Subcutaneous adipose tissue (tissue), 4 donors: ENCODE data around the gene ASS1. TPM values are rescaled to one million over a fixed set of nuclear protein-coding genes. Genes with fewer than 3 reads are reported as not detected.

Experiments used
- total RNA-seq, 4 donors: library from RNA; depleted of rRNA; stranded (reverse); fragments of >200 nt; gene quantifications; one replicate each; pipeline ENCODE4 v1.1.0, GENCODE V29; 2016
- TF ChIP-seq, protein P1 (sequence below): fragments of 450-650 bp; IDR thresholded peaks from one replicate; pipeline ENCODE4 v1.5.1; 2016; ENCODE audit warnings: low read depth, mild to moderate bottlenecking, control low read depth, antibody characterized with exemption, moderate library complexity

The ASS1 gene
- total RNA-seq, 4 donors from 2014 or later: 302 to 485 (median 393) TPM

DNA sequence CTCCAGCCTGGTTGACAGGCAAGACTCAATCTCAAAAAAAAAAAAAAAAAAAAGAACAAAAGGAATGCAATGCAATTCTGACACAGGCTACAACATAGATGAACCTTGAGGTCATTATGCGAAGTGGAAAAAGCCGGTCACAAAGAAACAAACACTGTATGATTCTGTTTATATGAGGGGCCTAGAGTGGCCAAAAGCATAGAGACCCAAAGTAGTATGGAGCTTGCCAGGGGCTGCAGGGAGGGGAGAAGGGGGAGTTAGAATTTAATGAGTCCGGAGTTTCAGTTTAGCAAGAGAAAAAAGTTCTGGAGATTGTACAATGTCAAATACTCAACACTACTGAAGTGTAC is 33.2 kb upstream of the ASS1 start:
- TF ChIP-seq, protein P1, sequence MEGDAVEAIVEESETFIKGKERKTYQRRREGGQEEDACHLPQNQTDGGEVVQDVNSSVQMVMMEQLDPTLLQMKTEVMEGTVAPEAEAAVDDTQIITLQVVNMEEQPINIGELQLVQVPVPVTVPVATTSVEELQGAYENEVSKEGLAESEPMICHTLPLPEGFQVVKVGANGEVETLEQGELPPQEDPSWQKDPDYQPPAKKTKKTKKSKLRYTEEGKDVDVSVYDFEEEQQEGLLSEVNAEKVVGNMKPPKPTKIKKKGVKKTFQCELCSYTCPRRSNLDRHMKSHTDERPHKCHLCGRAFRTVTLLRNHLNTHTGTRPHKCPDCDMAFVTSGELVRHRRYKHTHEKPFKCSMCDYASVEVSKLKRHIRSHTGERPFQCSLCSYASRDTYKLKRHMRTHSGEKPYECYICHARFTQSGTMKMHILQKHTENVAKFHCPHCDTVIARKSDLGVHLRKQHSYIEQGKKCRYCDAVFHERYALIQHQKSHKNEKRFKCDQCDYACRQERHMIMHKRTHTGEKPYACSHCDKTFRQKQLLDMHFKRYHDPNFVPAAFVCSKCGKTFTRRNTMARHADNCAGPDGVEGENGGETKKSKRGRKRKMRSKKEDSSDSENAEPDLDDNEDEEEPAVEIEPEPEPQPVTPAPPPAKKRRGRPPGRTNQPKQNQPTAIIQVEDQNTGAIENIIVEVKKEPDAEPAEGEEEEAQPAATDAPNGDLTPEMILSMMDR: no peak

DNA sequence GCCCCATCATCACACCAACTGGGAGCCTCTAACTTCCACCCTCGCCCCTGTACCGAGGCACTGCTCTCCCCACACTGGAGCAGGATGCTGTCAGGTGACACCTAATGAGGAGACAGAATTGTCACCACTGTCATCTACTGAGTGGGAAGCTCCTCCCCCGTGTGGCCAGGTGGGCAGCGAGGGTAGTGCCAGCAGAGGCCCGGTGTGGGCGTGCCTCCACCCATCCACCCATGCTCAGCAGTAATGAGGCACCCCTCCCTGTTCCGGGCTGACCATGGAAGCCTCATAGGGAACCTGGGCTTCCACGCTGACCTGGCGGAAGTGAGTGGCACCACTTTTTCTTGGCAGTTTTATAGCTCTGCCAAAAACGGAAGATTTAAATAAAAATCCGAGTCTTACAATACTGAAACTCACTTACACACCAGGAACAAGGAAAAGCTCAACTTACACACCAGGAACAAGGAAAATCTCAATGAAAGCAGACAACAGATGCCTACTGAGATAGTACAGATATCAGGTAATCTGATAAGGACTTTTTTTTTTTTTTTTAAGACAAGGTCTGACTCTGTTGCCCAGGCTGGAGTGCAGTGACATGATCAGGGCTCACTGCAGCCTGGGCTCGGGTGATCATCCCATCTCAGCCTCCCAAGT is 30.6 kb upstream of the ASS1 start:
- TF ChIP-seq, protein P1: no peak

DNA sequence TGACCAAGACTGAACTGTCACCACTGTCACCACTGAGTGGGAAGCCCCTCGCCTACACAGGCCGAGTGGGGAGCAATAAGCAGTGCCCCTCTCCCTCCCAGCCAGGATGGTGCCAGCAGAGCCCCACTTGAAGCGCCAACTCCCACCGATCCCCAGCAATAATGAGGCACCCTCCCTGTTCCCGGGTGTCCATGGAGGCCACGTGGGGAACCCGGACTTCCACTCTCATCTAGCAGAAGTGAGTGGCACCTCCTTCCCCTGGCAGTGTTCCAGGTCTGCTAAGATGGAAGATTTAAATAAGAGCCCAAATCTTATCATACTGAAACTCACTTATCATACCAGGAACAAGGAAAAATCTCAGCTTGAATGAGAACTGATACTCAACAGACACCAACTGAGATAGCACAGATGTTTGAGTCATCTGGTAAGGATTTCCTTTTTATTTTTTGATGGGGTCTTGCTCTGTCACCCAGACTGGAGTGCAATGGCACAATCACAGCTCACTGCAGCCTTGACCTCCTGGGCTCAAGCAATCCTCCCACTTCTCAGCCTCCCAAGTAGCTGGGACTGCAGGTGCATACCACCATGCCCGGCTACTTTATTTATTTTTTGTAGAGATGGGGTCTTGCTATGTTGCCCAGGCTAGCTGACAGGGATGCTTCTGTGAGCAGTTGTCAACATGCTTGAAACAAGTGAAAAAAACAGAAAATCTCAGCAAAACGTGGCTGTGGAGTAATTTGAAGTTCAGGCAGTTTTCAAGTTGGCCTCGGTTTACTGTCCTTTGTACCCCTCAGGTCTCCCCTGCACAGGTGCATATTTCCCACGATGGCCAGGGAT is 29.6 kb upstream of the ASS1 start:
- TF ChIP-seq, protein P1: no peak

DNA sequence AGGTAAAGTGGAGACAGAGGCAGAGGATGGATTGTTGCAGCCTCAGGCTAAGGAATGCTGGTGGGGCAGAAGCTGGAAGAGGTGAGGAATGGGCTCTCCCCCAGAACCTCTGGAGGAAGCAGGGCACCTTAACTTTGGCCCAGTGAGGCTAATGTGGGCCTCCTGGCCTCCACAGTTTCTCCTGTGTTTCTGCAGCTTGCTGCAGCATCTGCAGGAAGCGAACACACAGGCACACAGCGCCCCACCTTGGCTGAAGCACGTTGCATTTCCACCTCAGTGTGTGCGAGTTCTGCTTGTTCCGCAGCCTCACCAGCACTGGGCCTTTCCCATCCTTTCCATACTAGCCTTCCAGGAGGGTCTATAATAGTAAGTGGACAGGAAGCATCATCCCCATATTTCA is 27.2 kb upstream of the ASS1 start:
- TF ChIP-seq, protein P1: no peak

DNA sequence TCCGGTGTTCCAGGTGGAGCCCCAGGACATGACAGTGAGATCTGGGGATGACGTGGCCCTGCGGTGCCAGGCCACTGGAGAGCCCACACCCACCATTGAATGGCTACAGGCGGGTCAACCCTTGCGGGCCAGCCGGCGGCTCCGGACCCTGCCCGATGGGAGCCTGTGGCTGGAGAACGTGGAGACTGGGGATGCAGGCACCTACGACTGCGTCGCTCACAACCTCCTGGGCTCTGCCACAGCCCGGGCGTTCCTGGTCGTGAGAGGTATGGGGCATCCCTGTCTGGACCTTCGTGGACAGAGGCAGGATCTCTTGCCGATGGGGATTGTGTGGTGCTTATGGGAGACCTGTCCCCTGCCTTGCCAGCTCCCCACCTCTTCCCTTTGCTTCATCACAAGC is 26.0 kb upstream of the ASS1 start:
- TF ChIP-seq, protein P1: no peak

DNA sequence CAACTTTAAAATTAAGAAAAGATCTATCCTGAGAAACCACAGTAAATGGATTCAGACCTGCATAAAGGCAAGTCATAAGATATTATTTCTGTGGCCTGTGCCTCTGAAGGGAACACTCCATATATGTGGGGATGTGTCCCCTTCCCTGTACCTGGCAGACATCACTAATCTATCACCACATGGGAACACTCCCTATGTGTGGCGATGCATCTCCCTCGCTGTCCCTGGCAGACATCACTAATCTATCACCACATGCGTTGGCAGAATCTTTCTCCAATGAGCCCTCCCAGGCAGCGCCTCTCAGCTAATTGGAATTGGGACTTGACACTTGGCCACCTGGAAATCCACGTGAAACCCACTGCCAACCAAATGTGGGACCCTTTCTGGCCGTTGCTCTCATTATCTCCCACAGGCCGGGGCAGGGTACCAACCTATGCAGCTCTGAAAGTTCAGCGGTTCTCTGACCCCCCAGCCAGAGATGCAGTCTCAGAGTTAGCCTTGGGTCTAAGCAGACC is 25.2 kb upstream of the ASS1 start:
- TF ChIP-seq, protein P1: no peak

DNA sequence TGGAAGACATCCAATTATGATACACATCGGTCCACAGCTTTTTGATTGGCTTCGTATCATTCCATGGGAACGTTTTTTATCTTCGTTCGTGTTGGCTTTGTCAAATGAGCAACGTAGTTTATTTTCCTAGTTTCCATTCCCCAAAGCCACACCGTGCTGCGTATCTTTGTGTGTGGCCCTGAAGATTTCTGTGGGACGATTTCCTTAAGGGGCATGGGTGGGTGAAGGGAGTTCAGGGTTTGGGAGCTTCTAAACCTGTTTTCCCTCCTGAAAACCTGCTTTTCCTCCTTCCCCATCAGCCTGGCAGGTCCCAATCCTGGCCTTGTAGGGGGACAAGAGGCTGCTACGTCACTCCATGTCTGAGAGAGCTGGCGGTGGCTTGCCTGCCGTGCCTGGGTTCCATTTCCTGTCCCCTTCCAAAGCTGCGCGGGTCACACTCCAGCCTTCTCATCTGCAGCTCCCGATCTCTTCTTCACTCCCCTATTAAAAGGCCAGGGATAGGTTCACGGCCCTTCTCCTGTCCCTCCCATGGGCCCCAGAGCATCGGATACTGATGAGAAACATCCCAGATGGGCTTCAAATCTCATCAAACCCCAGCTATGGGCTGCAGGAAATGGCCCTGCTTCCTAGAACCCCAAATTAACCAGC is 23.5 kb upstream of the ASS1 start:
- TF ChIP-seq, protein P1: no peak
